GOT3 (cell line): Measurements from ENCODE around the gene CORO7.
A peak's percentile ranks its signal among the peaks of the same experiment; 100 is the strongest.

ENCODE experiments used
- DNase-seq: peaks from one replicate; lab custom pipeline; 2025; ENCODE audit warnings: mixed read lengths; lab: John Stamatoyannopoulos, UW

CORO7 gene

GRCh38 chr16:4371357-4372000, 44.9 kb downstream of the CORO7 start, which contains the start of gene VASN:
Gene VASN (plus strand): TSS chr16:4371848. CDS start chr16:4380878, 9,030 bp downstream.
- peak; percentile 66 for DNase-seq

GRCh38 chr16:4370570-4371356, 45.6 kb downstream of the CORO7 start:
- no peak for DNase-seq

GRCh38 chr16:4370151-4370550, 46.2 kb downstream of the CORO7 start:
- DNase-seq = no peak

GRCh38 chr16:4369007-4369733, 47.2 kb downstream of the CORO7 start:
- DNase-seq = peak; percentile 19

GRCh38 chr16:4367393-4367856, 49.0 kb downstream of the CORO7 start:
- DNase-seq = no peak

GRCh38 chr16:4366016-4366415, 50.4 kb downstream of the CORO7 start:
- DNase-seq = no peak

- no peak for DNase-seq
Measured at GRCh38 chr16:4365615-4366014, 50.8 kb downstream of the CORO7 start.

- DNase-seq = no peak
Measured at GRCh38 chr16:4365014-4365406, 51.4 kb downstream of the CORO7 start.

GRCh38 chr16:4364196-4365013, 52.0 kb downstream of the CORO7 start:
- DNase-seq = no peak

- no peak for DNase-seq
Measured at GRCh38 chr16:4362476-4363135, 53.8 kb downstream of the CORO7 start.

GRCh38 chr16:4361944-4362311, 54.5 kb downstream of the CORO7 start:
- no peak for DNase-seq

GRCh38 chr16:4361033-4361943, 55.1 kb downstream of the CORO7 start:
- no peak for DNase-seq

GRCh38 chr16:4360538-4361021, 55.8 kb downstream of the CORO7 start:
- no peak for DNase-seq

GRCh38 chr16:4359914-4360313, 56.5 kb downstream of the CORO7 start:
- no peak for DNase-seq

- no peak for DNase-seq
Measured at GRCh38 chr16:4358831-4359561, 57.4 kb downstream of the CORO7 start.

- no peak for DNase-seq
Measured at GRCh38 chr16:4358236-4358635, 58.2 kb downstream of the CORO7 start.

GRCh38 chr16:4356820-4357219, 59.6 kb downstream of the CORO7 start:
- no peak for DNase-seq

- DNase-seq = no peak
Measured at GRCh38 chr16:4354512-4355409, 61.6 kb downstream of the CORO7 start.
